OCI-LY3 (cell line): ENCODE measurements around the gene KCTD16.

Experiments
- H2AFZ ChIP-seq: fragments of 200-600, 300-600 bp; shearing (Covaris generic); 2 replicates; pipeline ENCODE4 v1.6.0; 2014; ENCODE audit warnings: antibody characterized with exemption, low read depth, low read length
- H3K27ac ChIP-seq: fragments of 200-600, 300-600 bp; sonication (generic); 2 replicates; pipeline ENCODE4 v1.5.1; 2014; ENCODE audit warnings: mild to moderate bottlenecking, low read length, moderate library complexity, mixed read lengths
- H3K27me3 ChIP-seq: fragments of 200-600, 300-600 bp; sonication (generic); 2 replicates; pipeline ENCODE4 v1.6.1; 2014; ENCODE audit warnings: low read depth, low read length, mixed read lengths
- H3K36me3 ChIP-seq: fragments of 200-600, 300-600 bp; sonication (generic); replicated peaks from 2 replicates; pipeline ENCODE3; 2014; ENCODE audit warnings: low read depth, low read length, mixed read lengths
- H3K4me1 ChIP-seq: fragments of 300-600, 200-600 bp; sonication (generic); 2 replicates; pipeline ENCODE4 v1.6.1; 2014; ENCODE audit warnings: low read length, mixed read lengths
- H3K4me2 ChIP-seq: fragments of 200-600, 300-600 bp; sonication (generic); 2 replicates; pipeline ENCODE4 v1.6.1; 2014; ENCODE audit warnings: low read length, mixed read lengths
- H3K4me3 ChIP-seq: fragments of 300-600, 200-600 bp; sonication (generic); 2 replicates; pipeline ENCODE4 v1.5.1; 2014; ENCODE audit warnings: antibody characterized with exemption, mild to moderate bottlenecking, low read length, moderate library complexity
- H3K79me2 ChIP-seq: fragments of 300-600, 200-600 bp; shearing (Covaris generic); 2 replicates; pipeline ENCODE4 v1.6.1; 2014; ENCODE audit warnings: mild to moderate bottlenecking, low read length, mixed read lengths
- H3K9ac ChIP-seq: fragments of 300-600, 200-600 bp; shearing (Covaris generic); 2 replicates; pipeline ENCODE4 v1.6.0; 2014; ENCODE audit warnings: mild to moderate bottlenecking, low read length, moderate library complexity
- H3K9me3 ChIP-seq: fragments of 200-600, 300-600 bp; shearing (Covaris generic); 2 replicates; pipeline ENCODE4 v1.6.1; 2014; ENCODE audit warnings: low read length, mixed read lengths; ENCODE audit not compliant: insufficient read depth
- H4K20me1 ChIP-seq: fragments of 200-600, 300-600 bp; sonication (generic); 2 replicates; pipeline ENCODE4 v1.6.1; 2016; ENCODE audit warnings: low read length, mixed read lengths; ENCODE audit not compliant: insufficient read depth
- CTCF ChIP-seq: fragments of 200-600, 300-600 bp; sonication (generic); IDR thresholded peaks from 2 replicates; pipeline ENCODE4 v1.5.1; 2014; ENCODE audit warnings: antibody characterized with exemption, low read length, low read depth
- EZH2phosphoT487 ChIP-seq: fragments of 200-600 bp; shearing (Covaris generic); IDR thresholded peaks from 2 replicates; pipeline ENCODE4 v1.6.1; 2018; ENCODE audit warnings: antibody characterized with exemption, mixed run types, low read depth

Gene KCTD16

GRCh38 chr5:144469106-144469505 is 298.4 kb downstream of the KCTD16 start:
- no peak for TF ChIP-seq EZH2phosphoT487
- TF ChIP-seq CTCF: no peak
- Histone ChIP-seq H2AFZ (no peak overlapping the region), H3K79me2 (no peaks in the 10 kb centered on the region)

DNA sequence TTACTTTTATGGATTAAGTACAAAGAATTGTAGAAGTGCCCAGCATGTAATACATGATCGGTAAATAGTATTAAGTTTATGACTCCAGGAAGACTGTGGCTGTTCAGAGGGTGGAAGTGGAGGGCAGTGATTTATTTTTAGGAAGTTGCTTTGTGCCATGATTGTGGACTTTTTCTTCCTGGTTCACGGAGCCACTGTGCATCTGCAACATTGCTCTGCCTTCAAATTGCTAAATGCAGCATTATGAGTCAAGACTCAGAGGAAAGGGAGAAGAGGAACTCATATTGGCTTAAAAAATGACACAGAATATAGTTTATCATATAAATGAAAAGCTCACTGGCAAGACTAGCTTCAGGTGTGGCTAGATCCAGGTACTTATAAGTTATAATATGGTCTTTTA is 301.5 kb downstream of the KCTD16 start:
- TF ChIP-seq EZH2phosphoT487 (no peak), CTCF (no peak)
- H3K4me2 ChIP-seq: no peak overlapping the region
- H4K20me1 ChIP-seq: no peaks in the 10 kb centered on the region
- no peak overlapping the region for H3K27ac ChIP-seq
- no peaks in the 10 kb centered on the region for H3K27me3 ChIP-seq
- H3K4me3 ChIP-seq: no peak overlapping the region
- no peaks in the 10 kb centered on the region for H3K36me3 ChIP-seq
- no peaks in the 10 kb centered on the region for H3K79me2 ChIP-seq
- H2AFZ ChIP-seq: no peak overlapping the region
- H3K9ac ChIP-seq: no peak overlapping the region
- no peaks in the 10 kb centered on the region for H3K9me3 ChIP-seq
- no peaks in the 10 kb centered on the region for H3K4me1 ChIP-seq

More at GRCh38 chr5:144469106-144469505, 298.4 kb downstream of the KCTD16 start:
- no peak overlapping the region for H3K27ac ChIP-seq
- no peak overlapping the region for H3K9ac ChIP-seq
- H3K4me1 ChIP-seq: no peaks in the 10 kb centered on the region
- H3K36me3 ChIP-seq: no peaks in the 10 kb centered on the region
- H3K27me3 ChIP-seq: no peaks in the 10 kb centered on the region
- no peak overlapping the region for H3K4me3 ChIP-seq
- H4K20me1 ChIP-seq: no peaks in the 10 kb centered on the region
- no peak overlapping the region for H3K4me2 ChIP-seq
- no peaks in the 10 kb centered on the region for H3K9me3 ChIP-seq

GRCh38 chr5:144473650-144474049 is 303.0 kb downstream of the KCTD16 start:
- H3K27ac ChIP-seq: no peak overlapping the region
- no peaks in the 10 kb centered on the region for H3K79me2 ChIP-seq
- no peaks in the 10 kb centered on the region for H3K9me3 ChIP-seq
- no peak overlapping the region for H3K4me2 ChIP-seq
- H3K36me3 ChIP-seq: no peaks in the 10 kb centered on the region
- H3K4me3 ChIP-seq: no peak overlapping the region
- H3K4me1 ChIP-seq: no peaks in the 10 kb centered on the region
- H4K20me1 ChIP-seq: no peaks in the 10 kb centered on the region
- no peak for TF ChIP-seq EZH2phosphoT487
- no peak for TF ChIP-seq CTCF
- no peak overlapping the region for H3K9ac ChIP-seq
- no peak overlapping the region for H2AFZ ChIP-seq
- no peaks in the 10 kb centered on the region for H3K27me3 ChIP-seq

- H3K9me3 ChIP-seq: no peaks in the 10 kb centered on the region
- TF ChIP-seq EZH2phosphoT487: no peak
- TF ChIP-seq CTCF: no peak
- H4K20me1 ChIP-seq: no peaks in the 10 kb centered on the region
- no peak overlapping the region for H3K27ac ChIP-seq
- H3K9ac ChIP-seq: no peak overlapping the region
- no peaks in the 10 kb centered on the region for H3K36me3 ChIP-seq
- no peak overlapping the region for H3K4me2 ChIP-seq
- no peak overlapping the region for H2AFZ ChIP-seq
- no peaks in the 10 kb centered on the region for H3K4me1 ChIP-seq
- no peaks in the 10 kb centered on the region for H3K27me3 ChIP-seq
- H3K4me3 ChIP-seq: no peak overlapping the region
- H3K79me2 ChIP-seq: no peaks in the 10 kb centered on the region
Observed at GRCh38 chr5:144478565-144478964, 307.9 kb downstream of the KCTD16 start.
